WTC11 (cell line): Measurements from ENCODE around the gene ZCCHC13. TPM values are rescaled to one million over a fixed set of nuclear protein-coding genes. Genes with fewer than 3 reads are reported as not detected.

Source experiments
- ATAC-seq: fragments of 200-7000 bp; cut with Tn5 transposase; 2 replicates; pipeline ENCODE4 v1.10.0; 2021; ENCODE audit warnings: mild to moderate bottlenecking, moderate library complexity
- CTCF ChIA-PET: fragments of 300-600 bp; sonication (Branson Sonifier 250); formaldehyde crosslinking; loops from one replicate; lab custom pipeline; 2021; ENCODE audit warnings: antibody characterized with exemption; lab: Charles Lee
- POLR2A ChIA-PET: fragments of 350-600 bp; sonication (Branson Sonifier 250); formaldehyde crosslinking; loops from one replicate; lab custom pipeline; 2021; ENCODE audit warnings: antibody characterized with exemption; lab: Charles Lee
- DNase-seq: peaks from one replicate; pipeline ENCODE4 v3.0.0; 2021; ENCODE audit warnings: low spot score
- H3K27ac Mint-ChIP-seq: 2 replicates; pipeline ENCODE4 v1.8.0; 2021; ENCODE audit warnings: mixed read lengths
- H3K27me3 Mint-ChIP-seq: 2 replicates; pipeline ENCODE4 v1.8.0; 2021; ENCODE audit warnings: low read depth, mild to moderate bottlenecking, moderate library complexity, mixed read lengths
- H3K36me3 Mint-ChIP-seq: 2 replicates; pipeline ENCODE4 v1.8.0; 2021; ENCODE audit warnings: mixed read lengths
- H3K4me1 Mint-ChIP-seq: 2 replicates; pipeline ENCODE4 v1.8.0; 2022; ENCODE audit warnings: mixed read lengths
- H3K4me3 Mint-ChIP-seq: 2 replicates; pipeline ENCODE4 v1.8.0; 2021; ENCODE audit warnings: mild to moderate bottlenecking, moderate library complexity, mixed read lengths
- H3K9me3 Mint-ChIP-seq: 2 replicates; pipeline ENCODE4 v1.8.0; 2021; ENCODE audit warnings: mixed read lengths
- CREB1 ChIP-seq: sonication (generic); formaldehyde crosslinking; IDR thresholded peaks from 2 replicates; pipeline ENCODE4 v1.8.0; 2023; ENCODE audit warnings: mild to moderate bottlenecking, missing genetic modification reagents
- ETV6 ChIP-seq: sonication (generic); formaldehyde crosslinking; IDR thresholded peaks from 2 replicates; pipeline ENCODE4 v1.8.1; 2022; ENCODE audit warnings: mild to moderate bottlenecking, missing genetic modification reagents
- OVOL2 ChIP-seq: fragments of 250-450 bp; sonication (Bioruptor Pico); IDR thresholded peaks from 2 replicates; pipeline ENCODE4 v1.9.0; 2021; ENCODE audit warnings: mild to moderate bottlenecking, borderline replicate concordance
- PRRX2 ChIP-seq: fragments of 250-450 bp; sonication (Bioruptor Pico); IDR thresholded peaks from 2 replicates; pipeline ENCODE4 v1.8.0; 2021; ENCODE audit warnings: mild to moderate bottlenecking
- ZNF121 ChIP-seq: sonication (generic); formaldehyde crosslinking; IDR thresholded peaks from 2 replicates; pipeline ENCODE4 v1.8.0; 2023; ENCODE audit warnings: missing genetic modification reagents
- ZNF232 ChIP-seq: sonication (generic); formaldehyde crosslinking; IDR thresholded peaks from 2 replicates; pipeline ENCODE4 v1.8.0; 2022; ENCODE audit warnings: mild to moderate bottlenecking, missing genetic modification reagents
- ZNF671 ChIP-seq: fragments of 250-450 bp; sonication (Bioruptor Pico); IDR thresholded peaks from 2 replicates; pipeline ENCODE4 v1.8.0; 2021; ENCODE audit warnings: mild to moderate bottlenecking
- total RNA-seq: library from RNA; stranded (reverse); gene quantifications from 3 replicates; pipeline ENCODE4 v1.2.3, GENCODE V29; 2021
- TF ChIP-seq, protein P1 (sequence below): fragments of 250-450 bp; sonication (Bioruptor Pico); IDR thresholded peaks from 2 replicates; pipeline ENCODE4 v1.9.0; 2021; ENCODE audit warnings: mild to moderate bottlenecking, borderline replicate concordance
- TF ChIP-seq, protein P2 (sequence below): sonication (generic); formaldehyde crosslinking; IDR thresholded peaks from 2 replicates; pipeline ENCODE4 v1.8.0; 2022; ENCODE audit warnings: mild to moderate bottlenecking, missing genetic modification reagents
- TF ChIP-seq, protein P3 (sequence below): fragments of 250-450 bp; sonication (Bioruptor Pico); IDR thresholded peaks from 2 replicates; pipeline ENCODE4 v1.9.0; 2021; ENCODE audit warnings: mild to moderate bottlenecking
- TF ChIP-seq, protein P4 (sequence below): fragments of 250-450 bp; sonication (Bioruptor Pico); IDR thresholded peaks from 2 replicates; pipeline ENCODE4 v1.8.0; 2021; ENCODE audit warnings: mild to moderate bottlenecking
- TF ChIP-seq, protein P5 (sequence below): sonication (generic); formaldehyde crosslinking; IDR thresholded peaks from 2 replicates; pipeline ENCODE4 v1.8.1; 2022; ENCODE audit warnings: mild to moderate bottlenecking, missing genetic modification reagents, moderate library complexity, borderline replicate concordance
- TF ChIP-seq, protein P6 (sequence below): sonication (generic); formaldehyde crosslinking; IDR thresholded peaks from 2 replicates; pipeline ENCODE4 v1.8.1; 2023; ENCODE audit warnings: mild to moderate bottlenecking, missing genetic modification reagents, moderate library complexity
- TF ChIP-seq, protein P7 (sequence below): sonication (generic); formaldehyde crosslinking; IDR thresholded peaks from 2 replicates; pipeline ENCODE4 v1.8.0; 2023; ENCODE audit warnings: missing genetic modification reagents, mild to moderate bottlenecking, borderline replicate concordance

ZCCHC13 gene
- total RNA-seq, 1 experiment from 2014 or later = not detected

DNA sequence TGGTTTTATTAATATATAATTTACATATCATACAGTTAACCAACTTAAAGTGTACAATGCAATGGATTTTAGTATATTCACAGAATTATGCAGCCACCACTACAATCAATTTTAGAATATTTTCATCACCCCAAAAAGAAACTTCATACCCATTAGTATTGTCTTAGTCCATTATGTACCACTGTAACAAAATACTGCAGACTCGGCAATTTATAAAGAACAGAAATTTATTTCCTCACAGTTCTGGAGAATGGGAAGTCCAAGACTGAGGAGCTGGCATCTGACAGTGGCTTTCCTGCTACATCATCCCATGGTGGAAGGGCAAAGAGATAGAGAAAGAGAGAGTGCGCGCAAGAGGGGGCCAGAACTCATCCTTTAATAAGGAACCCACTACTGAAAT is 8.9 kb upstream of the ZCCHC13 start (continued):
- TF ChIP-seq, protein P1, sequence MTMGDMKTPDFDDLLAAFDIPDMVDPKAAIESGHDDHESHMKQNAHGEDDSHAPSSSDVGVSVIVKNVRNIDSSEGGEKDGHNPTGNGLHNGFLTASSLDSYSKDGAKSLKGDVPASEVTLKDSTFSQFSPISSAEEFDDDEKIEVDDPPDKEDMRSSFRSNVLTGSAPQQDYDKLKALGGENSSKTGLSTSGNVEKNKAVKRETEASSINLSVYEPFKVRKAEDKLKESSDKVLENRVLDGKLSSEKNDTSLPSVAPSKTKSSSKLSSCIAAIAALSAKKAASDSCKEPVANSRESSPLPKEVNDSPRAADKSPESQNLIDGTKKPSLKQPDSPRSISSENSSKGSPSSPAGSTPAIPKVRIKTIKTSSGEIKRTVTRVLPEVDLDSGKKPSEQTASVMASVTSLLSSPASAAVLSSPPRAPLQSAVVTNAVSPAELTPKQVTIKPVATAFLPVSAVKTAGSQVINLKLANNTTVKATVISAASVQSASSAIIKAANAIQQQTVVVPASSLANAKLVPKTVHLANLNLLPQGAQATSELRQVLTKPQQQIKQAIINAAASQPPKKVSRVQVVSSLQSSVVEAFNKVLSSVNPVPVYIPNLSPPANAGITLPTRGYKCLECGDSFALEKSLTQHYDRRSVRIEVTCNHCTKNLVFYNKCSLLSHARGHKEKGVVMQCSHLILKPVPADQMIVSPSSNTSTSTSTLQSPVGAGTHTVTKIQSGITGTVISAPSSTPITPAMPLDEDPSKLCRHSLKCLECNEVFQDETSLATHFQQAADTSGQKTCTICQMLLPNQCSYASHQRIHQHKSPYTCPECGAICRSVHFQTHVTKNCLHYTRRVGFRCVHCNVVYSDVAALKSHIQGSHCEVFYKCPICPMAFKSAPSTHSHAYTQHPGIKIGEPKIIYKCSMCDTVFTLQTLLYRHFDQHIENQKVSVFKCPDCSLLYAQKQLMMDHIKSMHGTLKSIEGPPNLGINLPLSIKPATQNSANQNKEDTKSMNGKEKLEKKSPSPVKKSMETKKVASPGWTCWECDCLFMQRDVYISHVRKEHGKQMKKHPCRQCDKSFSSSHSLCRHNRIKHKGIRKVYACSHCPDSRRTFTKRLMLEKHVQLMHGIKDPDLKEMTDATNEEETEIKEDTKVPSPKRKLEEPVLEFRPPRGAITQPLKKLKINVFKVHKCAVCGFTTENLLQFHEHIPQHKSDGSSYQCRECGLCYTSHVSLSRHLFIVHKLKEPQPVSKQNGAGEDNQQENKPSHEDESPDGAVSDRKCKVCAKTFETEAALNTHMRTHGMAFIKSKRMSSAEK (CRISPR knock-in tag) = no peak
- TF ChIP-seq ZNF232 (CRISPR knock-in tag) (no peak), ZNF121 (CRISPR knock-in tag) (no peak)

DNA sequence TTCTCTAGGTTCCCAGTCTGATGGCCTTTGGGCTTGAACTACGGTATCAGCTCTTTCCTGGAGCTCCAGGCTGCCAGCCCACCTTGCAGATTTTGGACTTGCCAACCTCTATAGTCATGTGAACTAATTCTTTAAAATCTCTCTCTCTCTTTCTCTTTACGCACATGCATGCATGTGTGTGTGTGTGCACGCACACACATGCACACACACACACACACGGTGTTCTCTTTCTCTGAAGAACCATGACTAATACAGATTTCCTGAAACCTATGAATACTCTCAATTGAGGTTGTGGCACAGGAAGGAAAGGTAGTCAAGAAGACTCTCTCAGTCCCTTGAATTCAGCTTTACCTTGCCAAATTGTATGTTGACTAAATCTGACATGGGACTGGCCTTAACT is 6.2 kb upstream of the ZCCHC13 start:
- no peaks in the 10 kb centered on the region for H3K27me3 Mint-ChIP-seq

More for the DNA sequence above, 6.2 kb upstream of the ZCCHC13 start:
- Mint-ChIP-seq H3K4me3 (no peak overlapping the region), H3K9me3 (peaks cover 5% of the 10 kb centered on the region), H3K27ac (no peak overlapping the region), H3K36me3 (peaks cover 3% of the 10 kb centered on the region; the same call in 1 of the 2 replicates), H3K4me1 (peaks cover 19% of the 10 kb centered on the region)
- TF ChIP-seq PRRX2 (no peak), OVOL2 (CRISPR knock-in tag) (no peak), ZNF671 (CRISPR knock-in tag) (no peak), CREB1 (CRISPR knock-in tag) (no peak), ETV6 (CRISPR knock-in tag) (no peak)
- TF ChIP-seq, protein P2, sequence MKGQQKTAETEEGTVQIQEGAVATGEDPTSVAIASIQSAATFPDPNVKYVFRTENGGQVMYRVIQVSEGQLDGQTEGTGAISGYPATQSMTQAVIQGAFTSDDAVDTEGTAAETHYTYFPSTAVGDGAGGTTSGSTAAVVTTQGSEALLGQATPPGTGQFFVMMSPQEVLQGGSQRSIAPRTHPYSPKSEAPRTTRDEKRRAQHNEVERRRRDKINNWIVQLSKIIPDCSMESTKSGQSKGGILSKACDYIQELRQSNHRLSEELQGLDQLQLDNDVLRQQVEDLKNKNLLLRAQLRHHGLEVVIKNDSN (CRISPR knock-in tag) = no peak
- TF ChIP-seq, protein P3, sequence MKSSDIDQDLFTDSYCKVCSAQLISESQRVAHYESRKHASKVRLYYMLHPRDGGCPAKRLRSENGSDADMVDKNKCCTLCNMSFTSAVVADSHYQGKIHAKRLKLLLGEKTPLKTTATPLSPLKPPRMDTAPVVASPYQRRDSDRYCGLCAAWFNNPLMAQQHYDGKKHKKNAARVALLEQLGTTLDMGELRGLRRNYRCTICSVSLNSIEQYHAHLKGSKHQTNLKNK = no peak
- TF ChIP-seq, protein P4, sequence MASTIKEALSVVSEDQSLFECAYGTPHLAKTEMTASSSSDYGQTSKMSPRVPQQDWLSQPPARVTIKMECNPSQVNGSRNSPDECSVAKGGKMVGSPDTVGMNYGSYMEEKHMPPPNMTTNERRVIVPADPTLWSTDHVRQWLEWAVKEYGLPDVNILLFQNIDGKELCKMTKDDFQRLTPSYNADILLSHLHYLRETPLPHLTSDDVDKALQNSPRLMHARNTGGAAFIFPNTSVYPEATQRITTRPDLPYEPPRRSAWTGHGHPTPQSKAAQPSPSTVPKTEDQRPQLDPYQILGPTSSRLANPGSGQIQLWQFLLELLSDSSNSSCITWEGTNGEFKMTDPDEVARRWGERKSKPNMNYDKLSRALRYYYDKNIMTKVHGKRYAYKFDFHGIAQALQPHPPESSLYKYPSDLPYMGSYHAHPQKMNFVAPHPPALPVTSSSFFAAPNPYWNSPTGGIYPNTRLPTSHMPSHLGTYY = no peak
- TF ChIP-seq, protein P5, sequence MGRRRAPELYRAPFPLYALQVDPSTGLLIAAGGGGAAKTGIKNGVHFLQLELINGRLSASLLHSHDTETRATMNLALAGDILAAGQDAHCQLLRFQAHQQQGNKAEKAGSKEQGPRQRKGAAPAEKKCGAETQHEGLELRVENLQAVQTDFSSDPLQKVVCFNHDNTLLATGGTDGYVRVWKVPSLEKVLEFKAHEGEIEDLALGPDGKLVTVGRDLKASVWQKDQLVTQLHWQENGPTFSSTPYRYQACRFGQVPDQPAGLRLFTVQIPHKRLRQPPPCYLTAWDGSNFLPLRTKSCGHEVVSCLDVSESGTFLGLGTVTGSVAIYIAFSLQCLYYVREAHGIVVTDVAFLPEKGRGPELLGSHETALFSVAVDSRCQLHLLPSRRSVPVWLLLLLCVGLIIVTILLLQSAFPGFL (CRISPR knock-in tag) = no peak
- TF ChIP-seq, protein P6, sequence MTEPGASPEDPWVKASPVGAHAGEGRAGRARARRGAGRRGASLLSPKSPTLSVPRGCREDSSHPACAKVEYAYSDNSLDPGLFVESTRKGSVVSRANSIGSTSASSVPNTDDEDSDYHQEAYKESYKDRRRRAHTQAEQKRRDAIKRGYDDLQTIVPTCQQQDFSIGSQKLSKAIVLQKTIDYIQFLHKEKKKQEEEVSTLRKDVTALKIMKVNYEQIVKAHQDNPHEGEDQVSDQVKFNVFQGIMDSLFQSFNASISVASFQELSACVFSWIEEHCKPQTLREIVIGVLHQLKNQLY (CRISPR knock-in tag) = no peak
- TF ChIP-seq, protein P7, sequence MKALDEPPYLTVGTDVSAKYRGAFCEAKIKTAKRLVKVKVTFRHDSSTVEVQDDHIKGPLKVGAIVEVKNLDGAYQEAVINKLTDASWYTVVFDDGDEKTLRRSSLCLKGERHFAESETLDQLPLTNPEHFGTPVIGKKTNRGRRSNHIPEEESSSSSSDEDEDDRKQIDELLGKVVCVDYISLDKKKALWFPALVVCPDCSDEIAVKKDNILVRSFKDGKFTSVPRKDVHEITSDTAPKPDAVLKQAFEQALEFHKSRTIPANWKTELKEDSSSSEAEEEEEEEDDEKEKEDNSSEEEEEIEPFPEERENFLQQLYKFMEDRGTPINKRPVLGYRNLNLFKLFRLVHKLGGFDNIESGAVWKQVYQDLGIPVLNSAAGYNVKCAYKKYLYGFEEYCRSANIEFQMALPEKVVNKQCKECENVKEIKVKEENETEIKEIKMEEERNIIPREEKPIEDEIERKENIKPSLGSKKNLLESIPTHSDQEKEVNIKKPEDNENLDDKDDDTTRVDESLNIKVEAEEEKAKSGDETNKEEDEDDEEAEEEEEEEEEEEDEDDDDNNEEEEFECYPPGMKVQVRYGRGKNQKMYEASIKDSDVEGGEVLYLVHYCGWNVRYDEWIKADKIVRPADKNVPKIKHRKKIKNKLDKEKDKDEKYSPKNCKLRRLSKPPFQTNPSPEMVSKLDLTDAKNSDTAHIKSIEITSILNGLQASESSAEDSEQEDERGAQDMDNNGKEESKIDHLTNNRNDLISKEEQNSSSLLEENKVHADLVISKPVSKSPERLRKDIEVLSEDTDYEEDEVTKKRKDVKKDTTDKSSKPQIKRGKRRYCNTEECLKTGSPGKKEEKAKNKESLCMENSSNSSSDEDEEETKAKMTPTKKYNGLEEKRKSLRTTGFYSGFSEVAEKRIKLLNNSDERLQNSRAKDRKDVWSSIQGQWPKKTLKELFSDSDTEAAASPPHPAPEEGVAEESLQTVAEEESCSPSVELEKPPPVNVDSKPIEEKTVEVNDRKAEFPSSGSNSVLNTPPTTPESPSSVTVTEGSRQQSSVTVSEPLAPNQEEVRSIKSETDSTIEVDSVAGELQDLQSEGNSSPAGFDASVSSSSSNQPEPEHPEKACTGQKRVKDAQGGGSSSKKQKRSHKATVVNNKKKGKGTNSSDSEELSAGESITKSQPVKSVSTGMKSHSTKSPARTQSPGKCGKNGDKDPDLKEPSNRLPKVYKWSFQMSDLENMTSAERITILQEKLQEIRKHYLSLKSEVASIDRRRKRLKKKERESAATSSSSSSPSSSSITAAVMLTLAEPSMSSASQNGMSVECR (CRISPR knock-in tag) = no peak
- no peak for DNase-seq
- ATAC-seq = no peak
- CTCF ChIA-PET = no interaction called here
- POLR2A ChIA-PET = interaction anchor here (0.7 kb wide), 1 partner anchor 1763 kb away, joined by 6 read pairs; no protein-coding TSS in a partner anchor
